Panc1 (cell line): Measurements from ENCODE around the gene SNX4. TPM values are rescaled to one million over a fixed set of nuclear protein-coding genes. Genes with fewer than 3 reads are reported as not detected.
A peak's percentile ranks its signal among the peaks of the same experiment; 100 is the strongest.

Experiments
- ATAC-seq: fragments of 200-7000 bp; cut with Tn5 transposase; 2 replicates; pipeline ENCODE4 v1.9.1; 2020; ENCODE audit warnings: mild to moderate bottlenecking, moderate library complexity
- BruUV-seq: library from RNA; stranded (reverse); fragments of 400-500 nt; replicated peaks from 2 replicates; lab custom pipeline; 2021; lab: Mats Ljungman, UMichigan
- CTCF ChIA-PET: fragments of 300-600 bp; sonication (Branson Sonifier 250); formaldehyde crosslinking; loops from one replicate; lab custom pipeline; 2022; ENCODE audit warnings: antibody characterized with exemption; lab: Charles Lee
- POLR2A ChIA-PET: fragments of 300-600 bp; sonication (Branson Sonifier 250); formaldehyde crosslinking; loops from one replicate; lab custom pipeline; 2022; ENCODE audit warnings: antibody characterized with exemption; lab: Charles Lee
- DNase-seq: peaks from one replicate; pipeline ENCODE4 v3.0.0-alpha.2; 2010; ENCODE audit warnings: low read depth, low spot score
- H3K27ac ChIP-seq: 2 replicates; pipeline ENCODE4 v1.5.1; 2011; ENCODE audit warnings: mild to moderate bottlenecking, low read length, inconsistent platforms
- H3K27me3 ChIP-seq: fragments of 200-500 bp; sonication (Bioruptor generic); 2 replicates; pipeline ENCODE4 v1.6.0; 2014; ENCODE audit warnings: low read length, inconsistent platforms; ENCODE audit not compliant: control insufficient read depth, insufficient read depth
- H3K36me3 ChIP-seq: fragments of 200-500 bp; sonication (Bioruptor generic); 2 replicates; pipeline ENCODE4 v1.5.1; 2014; ENCODE audit warnings: inconsistent platforms, mild to moderate bottlenecking, low read length, moderate library complexity; ENCODE audit not compliant: control insufficient read depth, insufficient read depth
- H3K4me1 ChIP-seq: 2 replicates; pipeline ENCODE4 v1.5.1; 2011; ENCODE audit warnings: inconsistent platforms, mild to moderate bottlenecking, low read length, moderate library complexity; ENCODE audit not compliant: control insufficient read depth, insufficient read depth
- H3K4me3 ChIP-seq, 2 experiments: 2 replicates each; pipeline ENCODE4 v1.5.1; 2011 to 2012; ENCODE audit warnings: low read depth in 2 of 2, low read length in 2 of 2, mild to moderate bottlenecking in 2 of 2, inconsistent platforms in 1 of 2, moderate library complexity in 1 of 2
- H3K9me3 ChIP-seq: fragments of 200-500 bp; sonication (Bioruptor generic); 2 replicates; pipeline ENCODE4 v1.5.1; 2014; ENCODE audit warnings: low read depth, mild to moderate bottlenecking, inconsistent platforms, low read length, moderate library complexity; ENCODE audit not compliant: control insufficient read depth, insufficient read depth
- POLR2AphosphoS5 ChIP-seq: IDR thresholded peaks from 2 replicates; pipeline ENCODE4 v1.6.1; 2012; ENCODE audit warnings: mild to moderate bottlenecking, low read depth, low read length, moderate library complexity
- SIN3A ChIP-seq: IDR thresholded peaks from 2 replicates; pipeline ENCODE4 v1.6.1; 2012; ENCODE audit warnings: low read depth, mild to moderate bottlenecking, low read length, moderate library complexity, borderline replicate concordance; ENCODE audit not compliant: insufficient read depth
- TCF7L2 ChIP-seq: IDR thresholded peaks from 2 replicates; pipeline ENCODE4 v1.6.1; 2011; ENCODE audit warnings: mild to moderate bottlenecking, low read depth, low read length, inconsistent platforms
- in situ Hi-C: cut with HindIII; loops from 2 replicates; pipeline ENCODE4 v1.10.0; 2016; ENCODE audit warnings: low sequenced_read_pairs, low pct_unique_long_range_greater_than_20kb
- intact Hi-C: fragments of 100-400 bp; cut with micrococcal nuclease; formaldehyde crosslinking; loops from one replicate; pipeline ENCODE4 v1.10.0; 2022; ENCODE audit not compliant: unreplicated experiment
- total RNA-seq: library from RNA; stranded (reverse); gene quantifications from one replicate; pipeline ENCODE4 v1.2.1, GENCODE V29; 2021; ENCODE audit not compliant: unreplicated experiment
- TF ChIP-seq, protein P1 (sequence below): fragments of 450-650 bp; IDR thresholded peaks from 2 replicates; pipeline ENCODE4 v1.5.1; 2017; ENCODE audit warnings: mild to moderate bottlenecking
- TF ChIP-seq, protein P2 (sequence below), 2 experiments: IDR thresholded peaks; 2 replicates each; pipeline ENCODE4 v1.6.1; 2011 to 2012; ENCODE audit warnings: low read depth in 2 of 2, control low read depth in 1 of 2, low read length in 1 of 2, mild to moderate bottlenecking in 1 of 2, moderate library complexity in 1 of 2; ENCODE audit not compliant: insufficient read depth in 1 of 2

The SNX4 gene
- total RNA-seq, 1 experiment from 2014 or later: 34.3 TPM

DNA sequence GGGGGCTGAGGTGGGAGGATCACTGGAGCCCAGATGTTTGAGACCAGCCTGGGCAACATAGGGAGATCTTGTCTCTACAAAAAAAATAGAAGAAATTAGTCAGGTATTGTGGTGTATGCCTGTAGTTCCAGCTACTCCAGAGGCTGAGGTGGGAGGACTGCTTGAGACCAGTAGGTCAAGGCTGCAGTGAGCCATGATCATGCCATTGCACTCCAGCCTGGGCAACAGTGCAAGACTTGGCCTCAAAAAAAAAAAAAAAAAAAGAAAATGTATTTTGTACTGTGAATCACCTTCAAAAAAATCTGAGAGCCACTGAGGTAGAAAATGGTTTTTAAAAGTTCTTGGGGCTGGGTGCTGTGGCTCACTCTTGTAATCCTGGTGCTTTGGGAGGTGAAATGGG, 4.6 kb downstream of the SNX4 start:
- no peaks in the 10 kb centered on the region; the same call in 1 of the 2 replicates for H3K9me3 ChIP-seq
- DNase-seq (no peak), ATAC-seq (no peak)
- H3K4me3 ChIP-seq: no peak overlapping the region
- POLR2A ChIA-PET: interaction anchor here (0.7 kb wide), 1 partner anchor 872 kb away, joined by 17 read pairs; no protein-coding TSS in a partner anchor
- no peak overlapping the region for H3K27ac ChIP-seq
- H3K4me1 ChIP-seq: no peaks in the 10 kb centered on the region
- no peaks in the 10 kb centered on the region; the same call in 1 of the 2 replicates for H3K36me3 ChIP-seq
- intact Hi-C loops: no loop called here
- TF ChIP-seq, protein P1, sequence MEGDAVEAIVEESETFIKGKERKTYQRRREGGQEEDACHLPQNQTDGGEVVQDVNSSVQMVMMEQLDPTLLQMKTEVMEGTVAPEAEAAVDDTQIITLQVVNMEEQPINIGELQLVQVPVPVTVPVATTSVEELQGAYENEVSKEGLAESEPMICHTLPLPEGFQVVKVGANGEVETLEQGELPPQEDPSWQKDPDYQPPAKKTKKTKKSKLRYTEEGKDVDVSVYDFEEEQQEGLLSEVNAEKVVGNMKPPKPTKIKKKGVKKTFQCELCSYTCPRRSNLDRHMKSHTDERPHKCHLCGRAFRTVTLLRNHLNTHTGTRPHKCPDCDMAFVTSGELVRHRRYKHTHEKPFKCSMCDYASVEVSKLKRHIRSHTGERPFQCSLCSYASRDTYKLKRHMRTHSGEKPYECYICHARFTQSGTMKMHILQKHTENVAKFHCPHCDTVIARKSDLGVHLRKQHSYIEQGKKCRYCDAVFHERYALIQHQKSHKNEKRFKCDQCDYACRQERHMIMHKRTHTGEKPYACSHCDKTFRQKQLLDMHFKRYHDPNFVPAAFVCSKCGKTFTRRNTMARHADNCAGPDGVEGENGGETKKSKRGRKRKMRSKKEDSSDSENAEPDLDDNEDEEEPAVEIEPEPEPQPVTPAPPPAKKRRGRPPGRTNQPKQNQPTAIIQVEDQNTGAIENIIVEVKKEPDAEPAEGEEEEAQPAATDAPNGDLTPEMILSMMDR: no peak
- TF ChIP-seq TCF7L2 (no peak), POLR2AphosphoS5 (no peak), SIN3A (no peak)
- TF ChIP-seq, protein P2, sequence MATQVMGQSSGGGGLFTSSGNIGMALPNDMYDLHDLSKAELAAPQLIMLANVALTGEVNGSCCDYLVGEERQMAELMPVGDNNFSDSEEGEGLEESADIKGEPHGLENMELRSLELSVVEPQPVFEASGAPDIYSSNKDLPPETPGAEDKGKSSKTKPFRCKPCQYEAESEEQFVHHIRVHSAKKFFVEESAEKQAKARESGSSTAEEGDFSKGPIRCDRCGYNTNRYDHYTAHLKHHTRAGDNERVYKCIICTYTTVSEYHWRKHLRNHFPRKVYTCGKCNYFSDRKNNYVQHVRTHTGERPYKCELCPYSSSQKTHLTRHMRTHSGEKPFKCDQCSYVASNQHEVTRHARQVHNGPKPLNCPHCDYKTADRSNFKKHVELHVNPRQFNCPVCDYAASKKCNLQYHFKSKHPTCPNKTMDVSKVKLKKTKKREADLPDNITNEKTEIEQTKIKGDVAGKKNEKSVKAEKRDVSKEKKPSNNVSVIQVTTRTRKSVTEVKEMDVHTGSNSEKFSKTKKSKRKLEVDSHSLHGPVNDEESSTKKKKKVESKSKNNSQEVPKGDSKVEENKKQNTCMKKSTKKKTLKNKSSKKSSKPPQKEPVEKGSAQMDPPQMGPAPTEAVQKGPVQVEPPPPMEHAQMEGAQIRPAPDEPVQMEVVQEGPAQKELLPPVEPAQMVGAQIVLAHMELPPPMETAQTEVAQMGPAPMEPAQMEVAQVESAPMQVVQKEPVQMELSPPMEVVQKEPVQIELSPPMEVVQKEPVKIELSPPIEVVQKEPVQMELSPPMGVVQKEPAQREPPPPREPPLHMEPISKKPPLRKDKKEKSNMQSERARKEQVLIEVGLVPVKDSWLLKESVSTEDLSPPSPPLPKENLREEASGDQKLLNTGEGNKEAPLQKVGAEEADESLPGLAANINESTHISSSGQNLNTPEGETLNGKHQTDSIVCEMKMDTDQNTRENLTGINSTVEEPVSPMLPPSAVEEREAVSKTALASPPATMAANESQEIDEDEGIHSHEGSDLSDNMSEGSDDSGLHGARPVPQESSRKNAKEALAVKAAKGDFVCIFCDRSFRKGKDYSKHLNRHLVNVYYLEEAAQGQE (IDR thresholded peaks at IDR 0.05; ENCODE audit: insufficient read depth in 1 of 2, low read depth in 2 of 2, low read length in 1 of 2): no peak
- in situ Hi-C loops: no loop called here
- H3K27me3 ChIP-seq: no peaks in the 10 kb centered on the region
- BruUV-seq: no TSS peak
- CTCF ChIA-PET: no interaction called here

DNA sequence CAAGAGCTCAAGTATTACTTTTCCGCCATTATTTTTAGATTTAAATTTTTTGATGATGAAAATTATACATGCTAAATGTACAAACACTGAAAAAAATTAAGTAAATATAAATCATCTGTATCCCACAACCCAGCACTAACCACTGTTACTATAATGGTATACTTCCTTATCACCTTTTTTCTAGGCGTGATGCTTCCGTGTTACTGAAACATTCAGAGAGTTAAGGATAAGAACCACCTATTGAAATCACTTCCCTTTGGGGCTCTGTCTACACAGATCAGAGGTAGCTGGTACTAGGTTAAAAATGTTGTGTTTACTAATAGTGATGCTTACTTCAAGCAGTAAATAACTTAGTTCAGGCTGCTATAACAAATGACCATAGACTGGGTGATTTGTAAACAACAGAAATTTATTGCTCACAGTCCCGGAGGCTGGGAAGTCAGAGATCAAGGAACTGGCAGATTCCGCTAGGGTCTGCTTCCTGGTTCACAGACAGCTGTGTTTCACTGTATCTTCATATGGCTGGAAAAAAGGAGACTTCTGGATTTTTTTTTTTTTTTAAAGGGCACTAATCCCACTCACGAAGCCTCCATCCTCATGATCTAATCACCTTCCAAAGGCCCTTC, 6.4 kb downstream of the SNX4 start:
- no peak overlapping the region for H3K27ac ChIP-seq
- POLR2A ChIA-PET: no interaction called here
- TF ChIP-seq POLR2AphosphoS5: no peak
- no peak for TF ChIP-seq SIN3A
- no peak for TF ChIP-seq TCF7L2
- TF ChIP-seq, protein P2 (IDR thresholded peaks at IDR 0.05; ENCODE audit: insufficient read depth in 1 of 2, low read depth in 2 of 2, low read length in 1 of 2): no peak
- TF ChIP-seq, protein P1: no peak
- no TSS peak for BruUV-seq
- no peaks in the 10 kb centered on the region; the same call in 1 of the 2 replicates for H3K9me3 ChIP-seq
- H3K27me3 ChIP-seq: no peaks in the 10 kb centered on the region
- intact Hi-C loops: no loop called here
- no peak overlapping the region for H3K4me3 ChIP-seq
- ATAC-seq: 0 out of 2 replicates have a peak, but pooled peaks have one; percentile 12
- H3K36me3 ChIP-seq: no peaks in the 10 kb centered on the region
- no peak for DNase-seq
- in situ Hi-C loops: no loop called here
- CTCF ChIA-PET: interaction anchor here (0.6 kb wide), 1 partner anchor 41 kb away, joined by 3 read pairs; no protein-coding TSS in a partner anchor
- no peaks in the 10 kb centered on the region for H3K4me1 ChIP-seq
